8988T (cell line): ENCODE measurements around the gene TRIM28.

Experiments used
- DNase-seq: peaks from one replicate; pipeline ENCODE4 v3.0.0; 2011

Gene TRIM28

GRCh38 chr19:58579473-58580142 is 35.7 kb downstream of the TRIM28 start:
- no peak for DNase-seq

GRCh38 chr19:58581227-58582141 is 37.6 kb downstream of the TRIM28 start:
- no peak for DNase-seq

- DNase-seq = no peak
Observed at GRCh38 chr19:58582985-58583384, 39.1 kb downstream of the TRIM28 start.

- DNase-seq = no peak
Observed at GRCh38 chr19:58584498-58585441, 40.9 kb downstream of the TRIM28 start.

GRCh38 chr19:58585442-58586132 is 41.7 kb downstream of the TRIM28 start:
- no peak for DNase-seq

- DNase-seq = no peak
Observed at GRCh38 chr19:58586133-58586765, 42.4 kb downstream of the TRIM28 start.
